H7 (cell line): ENCODE results near the gene DUSP5. TPM values are rescaled to one million over a fixed set of nuclear protein-coding genes. Genes with fewer than 3 reads are reported as not detected.
"Not testable (repeated sequence)": the region's sequence is repeated elsewhere in the genome, so short reads cannot be mapped to it uniquely, and the experiment has no call there.

Source experiments
- DNase-seq: peaks from one replicate; pipeline ENCODE4 v3.0.0; 2012
- H3K27me3 ChIP-seq: 2 replicates; pipeline ENCODE4 v1.6.0; 2011; ENCODE audit warnings: mild to moderate bottlenecking, low read length; ENCODE audit not compliant: control insufficient read depth, insufficient read depth
- H3K36me3 ChIP-seq: replicated peaks from 2 replicates; pipeline ENCODE4 v1.5.1; 2011; ENCODE audit warnings: low read length; ENCODE audit not compliant: control insufficient read depth, insufficient read depth
- H3K4me3 ChIP-seq: 2 replicates; pipeline ENCODE4 v1.5.1; 2011; ENCODE audit warnings: low read depth, mild to moderate bottlenecking, control low read depth, low read length, moderate library complexity; ENCODE audit not compliant: insufficient read depth
- total RNA-seq: library from RNA; depleted of rRNA; stranded (reverse); fragments of >200 nt; shearing (Covaris generic); gene quantifications from 2 replicates; pipeline ENCODE4 v1.2.3, GENCODE V29; 2014; rRNA removed

Gene DUSP5
- 24.9 and 25.1 TPM in 2 replicates for total RNA-seq

DNA sequence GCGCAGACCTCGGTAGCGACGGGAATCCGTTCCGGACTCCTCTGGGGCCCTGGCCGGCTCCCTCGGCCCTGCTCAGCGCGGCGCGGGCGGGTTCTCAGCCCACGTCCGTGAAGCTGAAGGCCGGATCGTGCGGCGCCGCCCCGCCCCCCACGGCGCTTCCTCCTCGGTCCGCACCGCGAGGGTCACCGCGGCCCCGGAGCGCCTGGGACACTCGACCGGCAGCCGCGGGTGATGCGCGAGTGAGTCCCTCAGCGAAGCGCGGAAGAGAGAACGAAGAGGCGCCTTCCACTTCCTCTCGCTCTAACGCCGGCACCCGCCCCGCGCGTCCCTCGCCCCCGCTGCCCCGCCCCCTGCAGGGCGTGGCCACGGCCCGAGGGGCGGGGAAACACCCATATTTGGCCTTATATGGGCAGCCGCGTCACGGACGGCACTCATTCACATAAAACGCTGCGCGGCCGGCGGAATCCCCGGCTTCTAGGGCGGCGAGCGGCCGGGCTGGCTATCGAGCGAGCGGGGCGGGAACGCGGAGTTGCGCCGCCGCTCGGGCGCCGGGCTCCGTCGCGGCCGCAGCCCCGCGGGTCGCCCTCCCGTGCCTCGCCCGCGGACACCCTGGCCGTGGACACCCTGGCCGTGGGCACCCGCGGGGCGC lies at the start of gene DUSP5:
Gene DUSP5 (plus strand): TSS at position 470 of the 649 bp plus-strand sequence. CDS start 215 bp downstream, outside the sequence.
- peaks cover 7% of the 10 kb centered on the region; the same call in 1 of the 2 replicates for H3K27me3 ChIP-seq
- peak; percentile 98 for DNase-seq
- peak within 1 kb of the TSS; percentile 82 for H3K4me3 ChIP-seq
- H3K36me3 ChIP-seq = peaks cover under 1% of the 10 kb centered on the region; the same call in 1 of the 2 replicates

- Histone ChIP-seq H3K36me3 (no peaks in the 10 kb centered on the region), H3K27me3 (no peaks in the 10 kb centered on the region)
- no peak for DNase-seq
These were observed 48.9 kb upstream of the DUSP5 start for GRCh38 chr10:110448682-110449418.

DNA sequence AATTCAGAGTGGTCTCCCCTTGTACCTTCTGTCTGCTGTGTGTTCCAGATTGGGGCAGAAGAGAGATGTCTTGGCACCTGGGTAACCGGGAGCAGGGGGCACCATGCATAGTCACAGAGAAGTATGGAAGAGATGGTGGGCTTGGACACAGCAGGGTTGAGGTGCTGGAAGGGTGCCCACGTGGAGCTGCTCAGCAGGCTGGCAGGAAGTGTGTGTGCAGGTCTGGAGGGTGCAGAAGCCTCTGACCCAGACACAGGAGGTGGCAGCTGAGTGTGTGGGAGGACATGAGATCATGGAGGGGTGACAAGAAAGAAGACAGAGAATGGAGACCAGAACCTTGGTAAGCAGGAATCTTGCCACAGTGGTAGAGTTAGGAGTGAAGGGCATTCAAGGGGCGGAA lies 42.3 kb upstream of the DUSP5 start:
- Histone ChIP-seq H3K27me3 (no peaks in the 10 kb centered on the region), H3K4me3 (no peak overlapping the region)
- DNase-seq = no peak

More at GRCh38 chr10:110448682-110449418, 48.9 kb upstream of the DUSP5 start:
- H3K4me3 ChIP-seq = no peak overlapping the region

GRCh38 chr10:110456046-110456445 lies 41.7 kb upstream of the DUSP5 start:
- Histone ChIP-seq H3K4me3 (no peak overlapping the region), H3K36me3 (no peaks in the 10 kb centered on the region), H3K27me3 (no peaks in the 10 kb centered on the region)
- no peak for DNase-seq

More for the DNA sequence above, 42.3 kb upstream of the DUSP5 start:
- no peaks in the 10 kb centered on the region for H3K36me3 ChIP-seq

DNA sequence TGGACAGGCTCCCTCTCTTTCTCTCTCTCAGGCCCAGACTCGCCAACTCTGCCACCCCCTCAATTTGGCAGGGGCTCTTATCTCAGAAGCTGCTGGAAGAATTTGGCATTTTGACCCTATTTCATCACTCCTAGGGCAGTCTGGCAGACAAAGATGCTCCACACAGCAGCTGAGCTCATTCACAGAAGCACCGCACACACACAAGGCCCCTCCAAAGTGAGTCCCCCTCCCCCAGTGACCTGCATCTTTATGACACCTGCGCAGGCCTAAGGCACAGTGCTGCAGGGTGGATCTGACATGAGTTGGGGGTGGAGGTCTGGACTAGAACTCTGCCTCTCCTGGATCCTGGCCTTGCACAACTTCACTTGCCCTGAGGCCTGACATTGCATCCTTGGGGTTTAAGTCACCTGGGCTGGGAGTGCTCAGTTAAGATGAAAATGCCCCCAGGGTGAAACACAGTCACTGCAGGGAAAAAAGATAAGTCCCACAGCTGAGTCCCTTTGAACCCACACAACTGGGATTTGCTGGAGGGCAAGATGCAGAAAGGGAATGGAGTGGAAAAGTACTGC lies 41.1 kb upstream of the DUSP5 start:
- no peak for DNase-seq

GRCh38 chr10:110457851-110458250 lies 39.9 kb upstream of the DUSP5 start:
- H3K27me3 ChIP-seq = no peaks in the 10 kb centered on the region
- no peak for DNase-seq
- H3K4me3 ChIP-seq = no peak overlapping the region
- H3K36me3 ChIP-seq = no peaks in the 10 kb centered on the region

More for the DNA sequence above, 41.1 kb upstream of the DUSP5 start:
- no peak overlapping the region for H3K4me3 ChIP-seq
- no peaks in the 10 kb centered on the region for H3K36me3 ChIP-seq
- no peaks in the 10 kb centered on the region for H3K27me3 ChIP-seq

- Histone ChIP-seq H3K36me3 (no peaks in the 10 kb centered on the region), H3K27me3 (no peaks in the 10 kb centered on the region), H3K4me3 (no peak overlapping the region)
- no peak for DNase-seq
These were observed 39.3 kb upstream of the DUSP5 start for GRCh38 chr10:110458266-110458920.

- H3K27me3 ChIP-seq = no peaks in the 10 kb centered on the region
- no peaks in the 10 kb centered on the region for H3K36me3 ChIP-seq
- no peak overlapping the region for H3K4me3 ChIP-seq
- DNase-seq = no peak
These were observed 38.1 kb upstream of the DUSP5 start for GRCh38 chr10:110459600-110459999.

DNA sequence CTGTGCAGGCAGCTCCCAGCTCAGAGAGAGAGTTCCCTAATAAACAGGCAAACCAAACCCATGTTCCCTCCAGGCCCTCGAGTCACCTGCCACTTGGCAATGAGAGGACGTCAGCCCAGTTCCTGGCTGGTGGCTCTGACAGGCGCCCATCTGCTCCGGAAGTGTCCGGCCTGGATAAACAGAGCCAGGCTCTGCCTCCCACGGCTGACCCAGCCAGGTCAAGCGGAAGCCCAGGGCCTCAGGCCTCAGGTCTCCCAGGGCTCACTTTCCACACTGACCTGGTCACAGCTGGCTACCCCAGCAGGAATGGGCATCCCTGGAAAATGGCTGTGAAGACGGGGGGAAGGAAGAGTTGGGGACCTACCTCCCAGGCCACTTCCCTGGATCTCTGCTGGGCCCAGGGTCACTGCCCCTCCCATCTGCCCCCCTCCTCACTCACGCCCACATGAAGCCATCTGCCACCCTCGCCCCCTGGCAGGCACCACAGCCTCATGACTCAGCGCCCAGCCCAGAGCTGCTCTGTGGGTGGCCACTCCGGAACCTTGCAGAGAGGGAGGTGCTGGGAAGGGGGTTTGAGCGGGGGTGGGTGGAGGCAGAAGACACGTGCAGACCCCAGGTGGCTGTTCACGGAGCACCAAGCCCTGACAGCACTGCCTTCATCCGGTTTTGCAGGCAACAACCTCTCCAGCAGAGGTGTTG lies 37.4 kb upstream of the DUSP5 start:
- Histone ChIP-seq H3K36me3 (no peaks in the 10 kb centered on the region), H3K27me3 (no peaks in the 10 kb centered on the region), H3K4me3 (no peak overlapping the region)
- no peak for DNase-seq

GRCh38 chr10:110461088-110461487 lies 36.6 kb upstream of the DUSP5 start:
- DNase-seq = no peak
- Histone ChIP-seq H3K27me3 (no peaks in the 10 kb centered on the region), H3K4me3 (no peak overlapping the region), H3K36me3 (no peaks in the 10 kb centered on the region)

GRCh38 chr10:110461530-110461929 lies 36.2 kb upstream of the DUSP5 start:
- no peak overlapping the region for H3K4me3 ChIP-seq
- no peak for DNase-seq
- H3K36me3 ChIP-seq = no peaks in the 10 kb centered on the region
- H3K27me3 ChIP-seq = no peaks in the 10 kb centered on the region

DNA sequence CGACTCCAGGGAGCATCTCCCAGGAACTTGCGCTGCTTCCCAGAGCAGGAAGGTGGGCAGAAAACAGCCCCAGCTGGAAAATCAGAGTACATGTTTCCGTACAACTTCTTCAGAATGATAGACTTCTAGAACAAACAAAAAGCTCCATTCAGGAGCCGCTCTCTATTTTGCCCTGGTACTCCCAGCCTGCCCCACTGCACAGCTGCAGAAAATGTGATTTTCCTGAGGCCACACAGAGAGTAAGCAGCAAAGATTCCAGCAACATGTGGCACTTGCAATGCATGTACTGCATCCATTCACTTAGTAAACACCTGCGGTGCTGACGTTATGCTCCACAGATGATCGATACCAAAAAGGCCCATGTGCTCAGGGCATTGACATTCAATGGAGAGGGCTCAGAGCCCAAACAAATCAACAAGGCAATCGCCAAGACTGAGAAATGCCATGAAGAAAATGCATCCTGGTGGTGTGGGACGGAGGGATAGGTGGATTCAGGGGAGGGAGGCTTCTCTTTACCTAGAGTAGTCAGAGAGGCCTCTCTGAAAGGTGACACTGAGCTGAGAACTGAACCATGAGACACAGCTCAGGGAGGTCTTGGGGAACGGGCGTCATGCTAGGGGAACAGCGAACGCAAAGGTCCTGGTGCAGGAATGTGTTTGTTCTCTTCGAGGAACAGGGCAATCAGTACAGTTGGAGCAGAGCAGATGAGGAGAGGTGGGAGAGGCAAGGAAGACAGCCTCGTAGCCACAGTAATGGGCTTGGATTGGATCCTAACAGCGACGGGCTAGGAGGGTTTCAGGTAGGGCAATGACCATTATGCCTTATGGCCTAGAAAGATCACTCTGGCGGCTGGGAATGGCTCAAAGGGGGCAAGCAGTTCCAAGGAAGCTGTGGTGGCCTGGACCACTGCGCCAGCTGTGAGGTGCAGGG lies 35.3 kb upstream of the DUSP5 start:
- Histone ChIP-seq H3K27me3 (no peaks in the 10 kb centered on the region), H3K36me3 (no peaks in the 10 kb centered on the region), H3K4me3 (no peak overlapping the region)
- DNase-seq = no peak

- H3K4me3 ChIP-seq, DNase-seq, H3K36me3 ChIP-seq, H3K27me3 ChIP-seq: not testable (repeated sequence)
These were observed 29.4 kb upstream of the DUSP5 start for GRCh38 chr10:110468258-110468657.
